Stimulated activated effector memory CD8-positive, alpha-beta T cell treated with anti-CD3 and anti-CD28 coated beads, Interleukin-12 subunit alpha, Interleukin-12 subunit beta, amount 100 ng/mL, for 72 hours (primary cell): ENCODE measurements around the gene EFNA3.
"Not testable (repeated sequence)": the region's sequence is repeated elsewhere in the genome, so short reads cannot be mapped to it uniquely, and the experiment has no call there.

ENCODE experiments used
- ATAC-seq: fragments of 150-1000 bp; cut with Tn5 transposase; 2 replicates; pipeline ENCODE4 v1.10.0; 2021
- DNase-seq, 2 donors: peaks; one replicate each; pipeline ENCODE4 v3.0.0; 2021 to 2022; ENCODE audit warnings: low spot score in 2 of 2
- H3K27ac Mint-ChIP-seq: one replicate; pipeline ENCODE4 v1.8.0; 2022; ENCODE audit warnings: mild to moderate bottlenecking, mixed read lengths
- H3K36me3 Mint-ChIP-seq: one replicate; pipeline ENCODE4 v1.8.0; 2022; ENCODE audit warnings: mild to moderate bottlenecking, mixed read lengths
- H3K4me1 Mint-ChIP-seq: one replicate; pipeline ENCODE4 v1.8.0; 2022; ENCODE audit warnings: mixed read lengths
- H3K4me3 Mint-ChIP-seq: one replicate; pipeline ENCODE4 v1.8.0; 2022; ENCODE audit warnings: mild to moderate bottlenecking, mixed read lengths
- H3K9me3 Mint-ChIP-seq: one replicate; pipeline ENCODE4 v1.8.0; 2022; ENCODE audit warnings: mixed read lengths

Gene EFNA3

GRCh38 chr1:155104605-155105534, 26.2 kb downstream of the EFNA3 start:
- DNase-seq (no peak), ATAC-seq (no peak)
- Mint-ChIP-seq H3K9me3 (no peaks in the 10 kb centered on the region), H3K4me1 (no peaks in the 10 kb centered on the region), H3K27ac (no peak overlapping the region), H3K36me3 (no peaks in the 10 kb centered on the region), H3K4me3 (no peak overlapping the region)

GRCh38 chr1:155105604-155106011, 27.0 kb downstream of the EFNA3 start:
- Mint-ChIP-seq H3K9me3 (no peaks in the 10 kb centered on the region), H3K36me3 (no peaks in the 10 kb centered on the region), H3K4me3 (no peak overlapping the region), H3K27ac (no peak overlapping the region), H3K4me1 (no peaks in the 10 kb centered on the region)
- ATAC-seq: no peak
- no peak for DNase-seq

- Mint-ChIP-seq H3K4me3 (no peak overlapping the region), H3K9me3 (no peaks in the 10 kb centered on the region), H3K36me3 (no peaks in the 10 kb centered on the region), H3K27ac (no peak overlapping the region), H3K4me1 (no peaks in the 10 kb centered on the region)
- ATAC-seq: no peak
- no peak for DNase-seq
Measured at GRCh38 chr1:155106862-155107261, 28.2 kb downstream of the EFNA3 start.

GRCh38 chr1:155107309-155108264, 28.9 kb downstream of the EFNA3 start:
- no peak for DNase-seq
- no peak for ATAC-seq
- Mint-ChIP-seq H3K4me1 (no peaks in the 10 kb centered on the region), H3K9me3 (no peaks in the 10 kb centered on the region), H3K4me3 (no peak overlapping the region), H3K36me3 (no peaks in the 10 kb centered on the region), H3K27ac (no peak overlapping the region)

GRCh38 chr1:155108296-155108695, 29.7 kb downstream of the EFNA3 start:
- no peaks in the 10 kb centered on the region for H3K9me3 Mint-ChIP-seq
- DNase-seq: no peak
- H3K4me3 Mint-ChIP-seq: no peak overlapping the region
- H3K27ac Mint-ChIP-seq: no peak overlapping the region
- no peaks in the 10 kb centered on the region for H3K4me1 Mint-ChIP-seq
- ATAC-seq: no peak
- H3K36me3 Mint-ChIP-seq: no peaks in the 10 kb centered on the region

- H3K9me3 Mint-ChIP-seq: no peaks in the 10 kb centered on the region
- no peaks in the 10 kb centered on the region for H3K36me3 Mint-ChIP-seq
- DNase-seq (no peak), ATAC-seq (no peak)
- no peaks in the 10 kb centered on the region for H3K4me1 Mint-ChIP-seq
- no peak overlapping the region for H3K4me3 Mint-ChIP-seq
- H3K27ac Mint-ChIP-seq: no peak overlapping the region
Measured at GRCh38 chr1:155110381-155110780, 31.7 kb downstream of the EFNA3 start.

- no peak overlapping the region for H3K4me3 Mint-ChIP-seq
- ATAC-seq (no peak), DNase-seq (no peak)
- no peaks in the 10 kb centered on the region for H3K4me1 Mint-ChIP-seq
- no peaks in the 10 kb centered on the region for H3K36me3 Mint-ChIP-seq
- no peak overlapping the region for H3K27ac Mint-ChIP-seq
- H3K9me3 Mint-ChIP-seq: no peaks in the 10 kb centered on the region
Measured at GRCh38 chr1:155110826-155111225, 32.2 kb downstream of the EFNA3 start.

- no peak for ATAC-seq
- Mint-ChIP-seq H3K4me3 (no peak overlapping the region), H3K27ac (no peak overlapping the region), H3K36me3 (no peaks in the 10 kb centered on the region), H3K9me3 (no peaks in the 10 kb centered on the region), H3K4me1 (no peaks in the 10 kb centered on the region)
- no peak for DNase-seq
Measured at GRCh38 chr1:155113450-155113980, 34.9 kb downstream of the EFNA3 start.

- Mint-ChIP-seq H3K9me3 (no peaks in the 10 kb centered on the region), H3K4me3 (no peak overlapping the region), H3K4me1 (no peaks in the 10 kb centered on the region), H3K27ac (no peak overlapping the region), H3K36me3 (no peaks in the 10 kb centered on the region)
- DNase-seq: no peak
- no peak for ATAC-seq
Measured at GRCh38 chr1:155116113-155116764, 37.6 kb downstream of the EFNA3 start.

GRCh38 chr1:155117610-155118009, 39.0 kb downstream of the EFNA3 start:
- no peaks in the 10 kb centered on the region for H3K36me3 Mint-ChIP-seq
- ATAC-seq: no peak
- no peaks in the 10 kb centered on the region for H3K4me1 Mint-ChIP-seq
- no peaks in the 10 kb centered on the region for H3K9me3 Mint-ChIP-seq
- DNase-seq: no peak
- no peak overlapping the region for H3K27ac Mint-ChIP-seq
- H3K4me3 Mint-ChIP-seq: no peak overlapping the region

- H3K27ac Mint-ChIP-seq, DNase-seq, H3K4me3 Mint-ChIP-seq, H3K4me1 Mint-ChIP-seq, H3K36me3 Mint-ChIP-seq, ATAC-seq, H3K9me3 Mint-ChIP-seq: not testable (repeated sequence)
Measured at GRCh38 chr1:155118090-155118489, 39.5 kb downstream of the EFNA3 start.

- no peak for ATAC-seq
- Mint-ChIP-seq H3K27ac (no peak overlapping the region), H3K36me3 (no peaks in the 10 kb centered on the region), H3K4me3 (no peak overlapping the region), H3K4me1 (no peaks in the 10 kb centered on the region), H3K9me3 (no peaks in the 10 kb centered on the region)
- no peak for DNase-seq
Measured at GRCh38 chr1:155120253-155120652, 41.6 kb downstream of the EFNA3 start.

GRCh38 chr1:155121249-155121648, 42.6 kb downstream of the EFNA3 start:
- DNase-seq: no peak
- no peak for ATAC-seq
- Mint-ChIP-seq H3K36me3 (no peaks in the 10 kb centered on the region), H3K9me3 (no peaks in the 10 kb centered on the region), H3K4me1 (no peaks in the 10 kb centered on the region), H3K27ac (no peak overlapping the region), H3K4me3 (no peak overlapping the region)

- peaks cover 10% of the 10 kb centered on the region for H3K4me1 Mint-ChIP-seq
- DNase-seq: no peak
- ATAC-seq: no peak
- H3K27ac Mint-ChIP-seq: no peak overlapping the region
- H3K4me3 Mint-ChIP-seq: no peak overlapping the region
- H3K9me3 Mint-ChIP-seq: no peaks in the 10 kb centered on the region
- H3K36me3 Mint-ChIP-seq: no peaks in the 10 kb centered on the region
Measured at GRCh38 chr1:155122308-155122707, 43.7 kb downstream of the EFNA3 start.

GRCh38 chr1:155123801-155124200, 45.2 kb downstream of the EFNA3 start:
- H3K4me1 Mint-ChIP-seq: peaks cover 23% of the 10 kb centered on the region
- no peaks in the 10 kb centered on the region for H3K36me3 Mint-ChIP-seq
- ATAC-seq: no peak
- H3K27ac Mint-ChIP-seq: no peak overlapping the region
- no peaks in the 10 kb centered on the region for H3K9me3 Mint-ChIP-seq
- H3K4me3 Mint-ChIP-seq: no peak overlapping the region
- no peak for DNase-seq
